H1 (cell line): ENCODE results near the gene ADGRB3. TPM values are rescaled to one million over a fixed set of nuclear protein-coding genes. Genes with fewer than 3 reads are reported as not detected.

Experiments used
- CTCF ChIA-PET: fragments of 300-600 bp; sonication (Branson Sonifier 250); formaldehyde crosslinking; loops from one replicate; lab custom pipeline; 2021; ENCODE audit not compliant: partially characterized antibody; lab: Charles Lee
- POLR2A ChIA-PET: fragments of 300-600 bp; sonication (Branson Sonifier 250); formaldehyde crosslinking; loops from one replicate; lab custom pipeline; 2021; ENCODE audit warnings: inconsistent platforms; ENCODE audit not compliant: partially characterized antibody; lab: Charles Lee
- DNase-seq, 2 experiments: peaks; one replicate each; pipeline versions ENCODE4 v3.0.0 to v3.0.0-alpha.2; 2010 to 2022; ENCODE audit warnings: low spot score in 2 of 2, low read depth in 1 of 2, mixed read lengths in 1 of 2
- FAIRE-seq: peaks from 2 replicates; lab custom pipeline; 2011; peaks lifted over from hg19 to GRCh38; lab: Jason Lieb, UNC
- H2AFZ ChIP-seq: 2 replicates; pipeline ENCODE4 v1.8.1; 2012; ENCODE audit warnings: low read length, inconsistent platforms
- H2AK5ac ChIP-seq: 2 replicates; pipeline ENCODE4 v1.6.1; 2013; ENCODE audit warnings: low read depth, low read length
- H2BK120ac ChIP-seq: replicated peaks from 2 replicates; pipeline ENCODE3; 2013; ENCODE audit warnings: low read depth, low read length, inconsistent platforms
- H2BK12ac ChIP-seq: 2 replicates; pipeline ENCODE4 v1.6.1; 2013; ENCODE audit warnings: low read depth, low read length
- H2BK15ac ChIP-seq: 2 replicates; pipeline ENCODE4 v1.6.1; 2013; ENCODE audit warnings: low read length
- H2BK20ac ChIP-seq: 2 replicates; pipeline ENCODE4 v1.6.1; 2013; ENCODE audit warnings: low read length
- H2BK5ac ChIP-seq: 2 replicates; pipeline ENCODE4 v1.6.1; 2013; ENCODE audit warnings: low read depth, low read length
- H3K14ac ChIP-seq: 2 replicates; pipeline ENCODE4 v1.6.1; 2013; ENCODE audit warnings: inconsistent platforms; ENCODE audit not compliant: insufficient read length
- H3K18ac ChIP-seq: 2 replicates; pipeline ENCODE4 v1.6.1; 2013; ENCODE audit warnings: low read length; ENCODE audit errors: extremely low read depth
- H3K23ac ChIP-seq: 2 replicates; pipeline ENCODE4 v1.6.1; 2013; ENCODE audit warnings: inconsistent platforms; ENCODE audit not compliant: insufficient read length
- H3K23me2 ChIP-seq: 2 replicates; pipeline ENCODE4 v1.6.1; 2013; ENCODE audit warnings: low read depth, low read length
- H3K27ac ChIP-seq: 2 replicates; pipeline ENCODE4 v1.6.1; 2011; ENCODE audit warnings: low read depth, low read length, inconsistent platforms
- H3K27me3 ChIP-seq, 4 experiments: replicated peaks in 1 of 4; 1 replicate in 1 of 4; 2 replicates in 3 of 4; pipeline versions ENCODE4 v1.6.1 to v1.8.1; 2011 to 2013; ENCODE audit warnings: low read length in 3 of 4, mild to moderate bottlenecking in 3 of 4, inconsistent platforms in 2 of 4, mixed read lengths in 2 of 4, moderate library complexity in 1 of 4; ENCODE audit not compliant: control insufficient read depth in 3 of 4, insufficient read depth in 3 of 4; ENCODE audit errors: extremely low read depth in 1 of 4
- H3K36me3 ChIP-seq, 4 experiments: 2 replicates each; pipeline versions ENCODE4 v1.6.1 to v1.8.1; 2011 to 2013; ENCODE audit warnings: mild to moderate bottlenecking in 4 of 4, low read length in 3 of 4, moderate library complexity in 2 of 4, control low read depth in 1 of 4, inconsistent platforms in 1 of 4; ENCODE audit not compliant: insufficient read depth in 4 of 4, control insufficient read depth in 2 of 4
- H3K4ac ChIP-seq: replicated peaks from 2 replicates; pipeline ENCODE3; 2013; ENCODE audit warnings: low read length, low read depth, mixed read lengths, inconsistent platforms; ENCODE audit not compliant: insufficient read length
- H3K4me1 ChIP-seq, 4 experiments: replicated peaks in 1 of 4; 1 replicate in 1 of 4; 2 replicates in 3 of 4; pipeline versions ENCODE4 v1.6.1 to v1.8.1; 2011 to 2013; ENCODE audit warnings: low read length in 3 of 4, inconsistent platforms in 2 of 4, mixed read lengths in 1 of 4; ENCODE audit not compliant: insufficient read depth in 4 of 4, control insufficient read depth in 3 of 4
- H3K4me2 ChIP-seq, 2 experiments: 2 replicates each; pipeline versions ENCODE4 v1.6.1 to v1.8.1; 2011 to 2013; ENCODE audit warnings: low read depth in 2 of 2, low read length in 2 of 2, control low read depth in 1 of 2, inconsistent platforms in 1 of 2, mild to moderate bottlenecking in 1 of 2; ENCODE audit not compliant: insufficient read depth in 1 of 2
- H3K4me3 ChIP-seq, 4 experiments: fragments of 200-600, 300-600 bp in 1 of 4; sonication (generic), shearing (Covaris generic), sonication (Bioruptor Twin) in 1 of 4; 2 replicates each; pipeline versions ENCODE4 v1.5.1 to v1.8.1; 2011 to 2016; ENCODE audit warnings: low read length in 4 of 4, low read depth in 3 of 4, control low read depth in 2 of 4, inconsistent platforms in 2 of 4, mild to moderate bottlenecking in 2 of 4, mixed read lengths in 1 of 4, moderate library complexity in 1 of 4; ENCODE audit not compliant: insufficient read depth in 2 of 4; ENCODE audit errors: extremely low read depth in 1 of 4
- H3K56ac ChIP-seq: replicated peaks from 2 replicates; pipeline ENCODE3; 2013; ENCODE audit warnings: low read depth, mild to moderate bottlenecking, mixed read lengths, low read length, inconsistent platforms; ENCODE audit not compliant: insufficient read length
- H3K79me1 ChIP-seq: 2 replicates; pipeline ENCODE4 v1.6.1; 2013; ENCODE audit warnings: low read depth, low read length, control low read depth
- H3K79me2 ChIP-seq, 2 experiments: 2 replicates each; pipeline versions ENCODE4 v1.6.1 to v1.8.1; 2012 to 2013; ENCODE audit warnings: low read length in 2 of 2, mild to moderate bottlenecking in 2 of 2, inconsistent platforms in 1 of 2; ENCODE audit not compliant: insufficient read depth in 2 of 2, control insufficient read depth in 1 of 2
- H3K9ac ChIP-seq, 4 experiments: replicated peaks in 1 of 4; 1 replicate in 1 of 4; 2 replicates in 3 of 4; pipeline versions ENCODE4 v1.6.1 to v1.8.1; 2011 to 2013; ENCODE audit warnings: low read depth in 3 of 4, low read length in 3 of 4, control low read depth in 2 of 4, mild to moderate bottlenecking in 2 of 4, moderate library complexity in 2 of 4, inconsistent platforms in 1 of 4; ENCODE audit errors: extremely low read depth in 1 of 4
- H3K9me3 ChIP-seq, 2 experiments: 2 replicates each; pipeline versions ENCODE4 v1.6.1 to v1.8.1; 2012 to 2013; ENCODE audit warnings: mild to moderate bottlenecking in 2 of 2, moderate library complexity in 2 of 2, control low read depth in 1 of 2, inconsistent platforms in 1 of 2, low read depth in 1 of 2, low read length in 1 of 2, mixed read lengths in 1 of 2; ENCODE audit not compliant: insufficient read depth in 2 of 2
- H4K20me1 ChIP-seq, 2 experiments: replicated peaks in 1 of 2; 2 replicates each; pipeline versions ENCODE3 to v1.8.1; 2011 to 2013; ENCODE audit warnings: inconsistent platforms in 2 of 2, low read length in 2 of 2, mild to moderate bottlenecking in 1 of 2; ENCODE audit not compliant: insufficient read depth in 2 of 2, control insufficient read depth in 1 of 2
- H4K5ac ChIP-seq: 2 replicates; pipeline ENCODE4 v1.6.1; 2013; ENCODE audit warnings: low read length, low read depth, mixed read lengths, inconsistent platforms; ENCODE audit not compliant: insufficient read length
- H4K8ac ChIP-seq: 2 replicates; pipeline ENCODE4 v1.8.0; 2013; ENCODE audit warnings: mild to moderate bottlenecking, moderate library complexity, low read length, inconsistent platforms; ENCODE audit not compliant: insufficient read depth; ENCODE audit errors: extremely low read depth
- H4K91ac ChIP-seq: replicated peaks from 2 replicates; pipeline ENCODE3; 2013; ENCODE audit warnings: low read length, mixed read lengths, inconsistent platforms; ENCODE audit not compliant: insufficient read length
- BCL11A ChIP-seq, 2 experiments: IDR thresholded peaks; one replicate each; pipeline ENCODE4 v1.6.1; 2011; ENCODE audit warnings: low read depth in 2 of 2, low read length in 2 of 2, mild to moderate bottlenecking in 2 of 2
- CHD2 ChIP-seq: IDR thresholded peaks from 2 replicates; pipeline ENCODE4 v1.6.1; 2012; ENCODE audit warnings: low read length, improper control_type of control experiment
- KDM1A ChIP-seq: fragments of 200-600, 300-600 bp; sonication (generic); IDR thresholded peaks from 2 replicates; pipeline ENCODE4 v1.7.1; 2016; ENCODE audit warnings: mild to moderate bottlenecking, low read length, borderline replicate concordance
- POLR2A ChIP-seq, 2 experiments: IDR thresholded peaks; 1 replicate in 1 of 2; 2 replicates in 1 of 2; pipeline ENCODE4 v1.6.1; 2011; ENCODE audit warnings: low read depth in 2 of 2, low read length in 2 of 2, mild to moderate bottlenecking in 2 of 2; ENCODE audit errors: control extremely low read depth in 1 of 2
- SAP30 ChIP-seq: fragments of 300-600 bp; sonication (generic); IDR thresholded peaks from 2 replicates; pipeline ENCODE4 v1.7.1; 2012; ENCODE audit warnings: low read length, moderate library complexity, mild to moderate bottlenecking, inconsistent platforms; ENCODE audit not compliant: insufficient read depth, insufficient replicate concordance
- SIRT6 ChIP-seq: IDR thresholded peaks from one replicate; pipeline ENCODE4 v1.7.1; 2012; ENCODE audit warnings: low read length, inconsistent platforms
- TAF7 ChIP-seq: optimal IDR thresholded peaks from 2 replicates; pipeline ENCODE3; 2011; ENCODE audit warnings: low read depth, mild to moderate bottlenecking, inconsistent platforms, low read length, moderate library complexity, borderline replicate concordance
- TCF12 ChIP-seq: IDR thresholded peaks from 2 replicates; pipeline ENCODE4 v1.6.1; 2011; ENCODE audit warnings: low read depth, mild to moderate bottlenecking, low read length
- TEAD4 ChIP-seq: IDR thresholded peaks from 2 replicates; pipeline ENCODE4 v1.6.1; 2012; ENCODE audit warnings: low read depth, low read length, inconsistent platforms, mixed read lengths
- polyA plus RNA-seq, 7 experiments: library from polyadenylated mRNA; depleted of rRNA in 3 of 7; stranded (reverse) in 5 of 7; unstranded in 2 of 7; fragments of >200 nt in 5 of 7; fragments of 200-250 nt in 2 of 7; gene quantifications; 1 replicate in 5 of 7; 2 replicates in 1 of 7; 4 replicates in 1 of 7; pipeline versions ENCODE4 v1.2.1 to v1.2.3, GENCODE V29; 2011 to 2013; ENCODE audit warnings: missing spikeins in 2 of 7, mixed read lengths in 2 of 7
- total RNA-seq: library from RNA; stranded (reverse); fragmentation: NEBNext Ultra II Directional; extraction: Animal tissue kit (Norgen Biotek cat#: 25700); gene quantifications from 2 replicates; pipeline ENCODE4 v1.2.1, GENCODE V29; 2021

Gene ADGRB3
- total and polyA plus RNA-seq, 2 of the 8 experiments (the other 6 are each of a cell fraction or from before 2014, with no cell fraction given) = 0.35 to 1.2 TPM

- FAIRE-seq (no peak), DNase-seq (no peak)
- Histone ChIP-seq H2AFZ (no peak overlapping the region), H3K23ac (no peak overlapping the region), H3K27ac (no peak overlapping the region), H3K79me2 (no peaks in the 10 kb centered on the region), H2BK12ac (no peak overlapping the region), H4K5ac (no peak overlapping the region), H3K4me1 (no peaks in the 10 kb centered on the region), H3K18ac (no peak overlapping the region), H4K91ac (no peak overlapping the region), H3K4me2 (no peak overlapping the region), H3K9me3 (no peaks in the 10 kb centered on the region), H4K8ac (no peak overlapping the region), H3K23me2 (no peaks in the 10 kb centered on the region), H3K14ac (no peak overlapping the region), H3K56ac (no peak overlapping the region), H2BK5ac (no peak overlapping the region), H2BK20ac (no peak overlapping the region), H2BK120ac (no peak overlapping the region), H3K9ac (no peak overlapping the region), H3K79me1 (no peaks in the 10 kb centered on the region), H3K36me3 (no peaks in the 10 kb centered on the region), H3K27me3 (no peaks in the 10 kb centered on the region), H2BK15ac (no peak overlapping the region), H2AK5ac (no peak overlapping the region), H3K4me3 (no peak overlapping the region), H3K4ac (no peak overlapping the region), H4K20me1 (no peaks in the 10 kb centered on the region)
- TF ChIP-seq POLR2A (IDR thresholded peaks at IDR 0.05; ENCODE audit: control extremely low read depth in 1 of 2, low read depth in 2 of 2, low read length in 2 of 2) (no peak), TEAD4 (no peak), CHD2 (no peak), KDM1A (no peak), TAF7 (no peak), TCF12 (no peak), SAP30 (no peak), BCL11A (IDR thresholded peaks at IDR 0.05; ENCODE audit: low read depth in 2 of 2, low read length in 2 of 2) (no peak), SIRT6 (no peak)
- CTCF ChIA-PET = interaction anchor here (1.7 kb wide), 1 partner anchor 53 kb away, joined by 4 read pairs; no protein-coding TSS in a partner anchor
- POLR2A ChIA-PET = no interaction called here
Observed at GRCh38 chr6:68726337-68726736, 91.3 kb downstream of the ADGRB3 start.
